ENCODE data around the gene ZSWIM4. TPM values are rescaled to one million over a fixed set of nuclear protein-coding genes. Genes with fewer than 3 reads are reported as not detected.

The ZSWIM4 gene
- total and polyA plus RNA-seq, 2 of the 4 experiments (the other 2 are of a cell fraction) = 2.2 to 6.2 TPM

DNA sequence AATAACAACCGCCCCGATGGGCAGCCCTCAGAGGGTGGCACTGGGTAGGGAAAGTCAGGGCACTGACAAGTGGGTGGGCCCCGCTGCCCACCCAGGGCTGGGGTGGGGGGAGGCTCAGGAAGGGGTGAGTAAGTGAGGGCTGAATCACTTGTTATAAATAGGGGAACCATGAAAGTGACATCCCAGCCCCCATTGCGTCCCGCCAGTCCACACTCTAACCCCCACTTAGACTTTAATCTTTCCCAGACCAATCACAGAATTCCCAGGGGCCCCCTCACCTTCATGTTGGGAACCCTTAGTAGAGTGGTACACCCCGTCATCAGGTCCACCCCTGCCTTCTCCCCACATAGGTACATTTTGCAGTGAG is 44.7 kb downstream of the ZSWIM4 start:
- ChIA-PET POLR2A (ENCODE audit: unreplicated experiment) (interaction anchor here (0.5 to 1.4 kb wide), 5 partner anchors 8 to 937 kb away, joined by 3 to 9 read pairs (median 5); partner anchors contain the start of gene PKN1), CTCF (interaction anchor here (1.9 kb wide), 1 partner anchor 22 kb away, joined by 13 read pairs; no protein-coding TSS in a partner anchor)
- Histone ChIP-seq H3K4me3 (ENCODE audit: insufficient read depth, low read depth, low read length) (peak overlapping the region; percentile 95), H3K18ac (ENCODE audit: low read depth, low read length) (peak overlapping the region; percentile 8), H4K5ac (ENCODE audit: low read depth, low read length) (peak overlapping the region; percentile 41), H4K8ac (ENCODE audit: low read depth in 2 of 2, low read length in 2 of 2) (peak overlapping the region; percentile 68 to 72), H2BK20ac (ENCODE audit: low read depth, low read length) (peak overlapping the region; percentile 16; the same call in 1 of the 2 replicates), H3K23ac (ENCODE audit: low read depth, low read length) (peak overlapping the region; percentile 95), H3K9me1 (ENCODE audit: insufficient read depth, low read length) (no peaks in the 10 kb centered on the region), H3K4me1 (ENCODE audit: control insufficient read depth, insufficient read depth, low read length) (peaks cover 34% of the 10 kb centered on the region), H2BK120ac (ENCODE audit: low read depth, low read length) (peak overlapping the region; percentile 69), H3K9me3 (ENCODE audit: control insufficient read depth, insufficient read depth, low read length) (no peaks in the 10 kb centered on the region), H3K14ac (replicated peaks; ENCODE audit: low read depth, low read length) (peak overlapping the region; percentile 93), H3K79me1 (ENCODE audit: low read depth in 1 of 2, low read length in 2 of 2) (peaks cover 12 to 41% of the 10 kb centered on the region in 2 experiments), H4K91ac (ENCODE audit: insufficient read depth, low read depth, low read length) (peak overlapping the region; percentile 91), H4K20me1 (ENCODE audit: insufficient read depth, low read length) (peaks cover 75% of the 10 kb centered on the region), H3K56ac (ENCODE audit: extremely low read depth, insufficient read depth, low read length) (peak overlapping the region; percentile 77), H2BK5ac (ENCODE audit: low read depth, low read length, poor library complexity, severe bottlenecking) (peak overlapping the region; percentile 88), H3K27ac (ENCODE audit: insufficient read depth, low read length) (peak overlapping the region; percentile 97), H3K9ac (ENCODE audit: low read depth, low read length) (peak overlapping the region; percentile 98), H3K36me3 (ENCODE audit: control insufficient read depth, insufficient read depth, low read length) (peaks cover 24% of the 10 kb centered on the region), H2AK5ac (ENCODE audit: low read depth, low read length) (peak overlapping the region; percentile 95), H3K27me3 (ENCODE audit: control insufficient read depth, insufficient read depth, low read length) (no peaks in the 10 kb centered on the region), H3K4ac (ENCODE audit: low read depth, low read length) (peak overlapping the region; percentile 96), H2AFZ (replicated peaks; ENCODE audit: low read length, poor library complexity) (peak overlapping the region; percentile 35), H2AK9ac (replicated peaks; ENCODE audit: low read depth, low read length, poor library complexity) (peak overlapping the region; percentile 84), H2BK15ac (ENCODE audit: low read depth, low read length) (0 out of 3 replicates have a peak overlapping the region, but pooled peaks have one; percentile 9), H3K4me2 (ENCODE audit: low read depth, low read length) (peak overlapping the region; percentile 95)
- ATAC-seq (ENCODE audit: low read depth) (peak; percentile 0; the same call in 1 of the 2 replicates), DNase-seq (peak; percentile 51)
- intact Hi-C loops (cut with micrococcal nuclease) = loop anchor here (1.0 to 5.0 kb wide), 2 partner anchors 22 to 43 kb away; partner anchors contain the start of gene ZSWIM4
- dilution Hi-C loops (cut with HindIII; ENCODE audit: low sequenced_read_pairs, unreplicated experiment) = no loop called here
- no CpG with 5 or more reads among the region's 6 CpGs for WGBS, 2 experiments (ENCODE audit: extremely low coverage in 2 of 2, insufficient read length in 1 of 2)
- no TSS peak for BruUV-seq (replicated peaks)
- in situ Hi-C loops (cut with MboI; ENCODE audit: low sequenced_read_pairs) = loop anchor here (10.0 to 25.0 kb wide), 2 partner anchors 685 to 1053 kb away; partner anchors contain the start of genes HOOK2, IER2, JUNB and STX10
- TF ChIP-seq POLR2A (IDR thresholded peaks at IDR 0.05; ENCODE audit: low read depth, low read length) = no peak; the same call in 1 of the 2 replicates
- TF ChIP-seq FOS (IDR thresholded peaks at IDR 0.05; ENCODE audit: low read depth, low read length) = peak; percentile 4; the same call in 1 of the 2 replicates
- peak; percentile 20; the same call in 1 of the 2 replicates for TF ChIP-seq CHD1 (IDR thresholded peaks at IDR 0.05; ENCODE audit: low read depth, low read length)
